K562 (cell line): ENCODE results near the gene DIRAS1. TPM values are rescaled to one million over a fixed set of nuclear protein-coding genes. Genes with fewer than 3 reads are reported as not detected.

ENCODE experiments used
- CEBPZ ChIP-seq: fragments of 150-350 bp; IDR thresholded peaks from 2 replicates; pipeline ENCODE4 v1.6.1; 2014; ENCODE audit warnings: low read depth, mild to moderate bottlenecking, low read length, borderline replicate concordance
- CSDE1 ChIP-seq, 2 experiments: fragments of 450-650 bp; IDR thresholded peaks; 2 replicates each; pipeline ENCODE4 v1.6.1; 2016; ENCODE audit warnings: mild to moderate bottlenecking in 1 of 2
- EWSR1 ChIP-seq: fragments of 450-650 bp; IDR thresholded peaks from 2 replicates; pipeline ENCODE4 v1.6.1; 2018; ENCODE audit warnings: borderline replicate concordance, mild to moderate bottlenecking, low read depth, moderate library complexity; ENCODE audit not compliant: partially characterized antibody
- FOXK2 ChIP-seq, 2 experiments: fragments of 450-650 bp; IDR thresholded peaks in 1 of 2; conservative IDR thresholded peaks in 1 of 2; 2 replicates each; pipeline ENCODE4 v1.6.1; 2016; ENCODE audit warnings: low read depth in 2 of 2, mild to moderate bottlenecking in 1 of 2
- HNRNPUL1 ChIP-seq: fragments of 200-400 bp; formaldehyde crosslinking; IDR thresholded peaks from 2 replicates; pipeline ENCODE4 v1.6.1; 2017; ENCODE audit warnings: low read length
- MLLT1 ChIP-seq, 2 experiments: fragments of 450-650 bp; IDR thresholded peaks; 2 replicates each; pipeline ENCODE4 v1.6.1; 2016
- NBN ChIP-seq: fragments of 450-650 bp; IDR thresholded peaks from 2 replicates; pipeline ENCODE4 v1.6.1; 2016; ENCODE audit warnings: low read depth, mild to moderate bottlenecking
- NFIC ChIP-seq: fragments of 450-650 bp; IDR thresholded peaks from 2 replicates; pipeline ENCODE4 v1.6.1; 2017; ENCODE audit warnings: mild to moderate bottlenecking, inconsistent platforms
- RBM15 ChIP-seq: fragments of 200-400 bp; formaldehyde crosslinking; IDR thresholded peaks from 2 replicates; pipeline ENCODE4 v1.6.1; 2018; ENCODE audit warnings: mild to moderate bottlenecking, low read length, moderate library complexity; ENCODE audit not compliant: insufficient read depth
- SNRNP70 ChIP-seq: fragments of 200-400 bp; formaldehyde crosslinking; optimal IDR thresholded peaks from 2 replicates; pipeline ENCODE3; 2017; ENCODE audit warnings: low read depth, low read length
- SREBF2 ChIP-seq: sonication (generic); formaldehyde crosslinking; IDR thresholded peaks from 2 replicates; pipeline ENCODE4 v1.4.0; 2020; ENCODE audit warnings: mild to moderate bottlenecking, missing genetic modification reagents
- TFAM ChIP-seq: fragments of 250-450 bp; sonication (Bioruptor Pico); conservative IDR thresholded peaks from 2 replicates; pipeline ENCODE4 v1.5.0; 2021; ENCODE audit warnings: mild to moderate bottlenecking, moderate library complexity
- THRB ChIP-seq: fragments of 450-650 bp; formaldehyde crosslinking; conservative IDR thresholded peaks from 2 replicates; pipeline ENCODE4 v1.4.0; 2022; ENCODE audit warnings: mild to moderate bottlenecking, missing genetic modification characterization
- ZFP36 ChIP-seq: fragments of 150-350 bp; IDR thresholded peaks from 2 replicates; pipeline ENCODE4 v1.6.1; 2018; ENCODE audit warnings: low read length, low read depth; ENCODE audit not compliant: partially characterized antibody
- ZNF224 ChIP-seq: sonication (generic); formaldehyde crosslinking; IDR thresholded peaks from 2 replicates; pipeline ENCODE4 v1.8.0; 2022; ENCODE audit warnings: mild to moderate bottlenecking, missing genetic modification reagents
- ZNF277 ChIP-seq: fragments of 250-450 bp; sonication (Bioruptor Pico); IDR thresholded peaks from 2 replicates; pipeline ENCODE4 v1.8.0; 2022; ENCODE audit warnings: inconsistent platforms, mild to moderate bottlenecking, moderate library complexity, borderline replicate concordance
- ZNF282 ChIP-seq: sonication (generic); formaldehyde crosslinking; IDR thresholded peaks from 2 replicates; pipeline ENCODE4 v1.8.1; 2023; ENCODE audit warnings: missing genetic modification reagents
- ZNF740 ChIP-seq, 3 experiments: fragments of 200-800 bp in 1 of 3; sonication (Bioruptor generic) in 1 of 3; sonication (generic) in 1 of 3; formaldehyde crosslinking in 1 of 3; IDR thresholded peaks; 2 replicates each; pipeline versions ENCODE4 v1.6.1 to v1.8.0; 2016 to 2022; ENCODE audit warnings: mild to moderate bottlenecking in 2 of 3, missing compliant biosample characterization in 2 of 3, missing genetic modification characterization in 2 of 3, missing genetic modification reagents in 1 of 3
- polyA plus RNA-seq, 8 experiments: library from polyadenylated mRNA; depleted of rRNA in 4 of 8; stranded (reverse) in 5 of 8; unstranded in 3 of 8; fragments of >200 nt; fragmentation: Nextera tagmentation in 2 of 8; fragmentation: Illumina TruSeq in 1 of 8; extraction: Ambion mirVana in 2 of 8; extraction: Trizol in 1 of 8; gene quantifications; 2 replicates each; pipeline versions ENCODE4 v1.2.1 to v1.2.3, GENCODE V29; 2011 to 2014; ENCODE audit warnings: inconsistent platforms in 1 of 8, missing spikeins in 1 of 8
- total RNA-seq, 7 experiments: library from RNA; depleted of rRNA in 6 of 7; stranded (reverse); fragments of >200 nt in 6 of 7; fragmentation: Illumina TruSeq in 2 of 7; extraction: Trizol in 2 of 7; gene quantifications; 2 replicates each; pipeline versions ENCODE4 v1.2.1 to v1.2.3, GENCODE V29; 2011 to 2021; ENCODE audit warnings: low replicate concordance in 1 of 7

Gene DIRAS1
- total and polyA plus RNA-seq, 9 of the 15 experiments (the other 6 are each of a cell fraction or from before 2014, with no cell fraction given) = 0.11 to 12.0 (median 2.9) TPM

- TF ChIP-seq NBN = peak; percentile 64; the same call in 1 of the 2 replicates
- peak; percentile 89 for TF ChIP-seq THRB (CRISPR knock-in tag)
- TF ChIP-seq CSDE1 (IDR thresholded peaks at IDR 0.05) = no peak
- TF ChIP-seq ZFP36 = peak; percentile 87
- TF ChIP-seq TFAM (CRISPR knock-in tag) = no peak
- no peak for TF ChIP-seq SNRNP70
- TF ChIP-seq MLLT1 (IDR thresholded peaks at IDR 0.05) = peak; percentile 36 to 56; a peak in 1 of 4 replicates
- TF ChIP-seq HNRNPUL1 = no peak
- no peak for TF ChIP-seq ZNF740 (CRISPR knock-in tag; IDR thresholded peaks at IDR 0.05)
- no peak for TF ChIP-seq ZNF740 (tag; IDR thresholded peaks at IDR 0.05)
- no peak for TF ChIP-seq EWSR1
- TF ChIP-seq ZNF277 (CRISPR knock-in tag) = no peak; the same call in 1 of the 2 replicates
- TF ChIP-seq ZNF282 = peak; percentile 90; the same call in 1 of the 2 replicates
- peak in 1 of 2 experiments; percentile 68; a peak in 1 of 4 replicates for TF ChIP-seq FOXK2 (conservative IDR thresholded peaks at IDR 0.05 in 1 of 2, IDR thresholded peaks at IDR 0.05 in 1 of 2; ENCODE audit: low read depth in 2 of 2)
- TF ChIP-seq NFIC = peak; percentile 54; the same call in 1 of the 2 replicates
- no peak for TF ChIP-seq SREBF2 (CRISPR knock-in tag)
- no peak for TF ChIP-seq CEBPZ
- TF ChIP-seq RBM15 = no peak
- TF ChIP-seq ZNF224 = peak; percentile 91; the same call in 1 of the 2 replicates
Measured at GRCh38 chr19:2739602-2740313, 18.6 kb upstream of the DIRAS1 start, which contains the start of gene SLC39A3 (continued).
